ENCODE results near the gene MYL9.
"Not testable (repeated sequence)": the region's sequence is repeated elsewhere in the genome, so short reads cannot be mapped to it uniquely, and the experiment has no call there.

The MYL9 gene

DNA sequence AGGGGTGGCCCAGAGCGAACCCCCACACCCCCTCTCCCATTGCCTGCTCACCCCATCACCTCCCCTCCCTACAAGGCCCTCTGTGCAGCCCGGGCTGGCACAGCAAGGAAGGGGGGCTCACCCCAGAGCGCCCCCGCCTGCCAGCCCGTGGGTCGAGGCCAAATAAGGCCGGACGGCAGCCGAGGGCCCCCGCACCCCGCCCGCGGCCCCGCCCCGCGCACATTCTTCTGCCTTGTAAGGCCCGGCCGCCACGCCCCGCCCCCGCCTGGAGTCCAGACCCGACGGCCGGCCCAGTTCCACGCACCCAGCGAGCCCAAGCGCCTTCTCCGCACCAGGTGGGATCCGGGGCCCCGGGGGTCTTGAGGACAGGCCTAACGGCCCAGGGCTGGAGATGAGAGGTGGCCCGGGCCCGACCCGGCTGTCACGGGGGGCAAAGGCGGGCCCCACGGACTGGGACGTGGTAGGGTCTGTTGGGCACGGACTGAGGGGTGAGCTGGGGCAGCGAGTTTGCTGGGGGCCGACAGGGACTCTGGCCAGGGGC lies at the start of gene MYL9:
Gene MYL9, plus strand, starts transcription at position 293 of the 541 bp plus-strand sequence. CDS start 3,366 bp downstream, outside the sequence.
- DNase-seq (ENCODE audit: low read depth in 3 of 3), result no peak

DNA sequence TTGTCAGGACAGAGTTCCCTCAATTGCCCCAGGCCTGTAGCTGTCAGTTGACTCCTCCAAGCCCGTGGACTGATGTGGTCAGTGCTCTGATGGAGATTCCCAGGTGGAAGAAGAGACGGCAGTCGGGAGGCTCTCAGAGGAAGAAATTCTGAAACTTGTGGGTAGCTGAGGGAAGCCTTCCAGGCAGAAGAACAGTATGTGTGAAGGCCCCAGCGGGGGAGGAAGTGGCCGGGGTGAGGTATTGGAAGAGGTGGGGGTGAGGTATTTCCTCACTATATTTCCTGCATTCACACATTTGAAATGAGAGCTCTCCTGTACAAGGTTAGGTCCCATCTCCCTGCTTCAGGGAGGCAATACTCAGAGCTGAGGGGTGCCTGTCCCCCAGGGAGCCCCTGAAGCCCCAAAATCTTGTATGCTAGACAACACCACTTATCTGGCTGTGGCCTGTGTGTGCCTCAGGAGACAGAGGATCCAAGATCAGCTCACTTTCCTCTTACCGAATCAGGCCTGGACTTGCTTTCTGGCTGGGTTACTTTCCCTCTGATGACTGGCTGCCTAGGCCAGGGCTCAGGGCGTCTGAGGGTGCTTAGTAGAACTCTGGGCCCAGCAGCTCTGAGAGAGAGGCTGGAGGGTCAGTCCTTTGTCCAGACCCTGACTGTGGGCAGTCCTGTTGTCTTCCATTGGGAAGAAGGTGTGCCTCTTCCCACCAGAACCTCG lies 49.3 kb upstream of the MYL9 start:
- peak in 1 of 3 donors; percentile 23 for DNase-seq (ENCODE audit: low read depth in 3 of 3)

- DNase-seq (ENCODE audit: low read depth in 3 of 3), result no peak
These were observed 48.1 kb upstream of the MYL9 start for GRCh38 chr20:36493051-36493800.

DNA sequence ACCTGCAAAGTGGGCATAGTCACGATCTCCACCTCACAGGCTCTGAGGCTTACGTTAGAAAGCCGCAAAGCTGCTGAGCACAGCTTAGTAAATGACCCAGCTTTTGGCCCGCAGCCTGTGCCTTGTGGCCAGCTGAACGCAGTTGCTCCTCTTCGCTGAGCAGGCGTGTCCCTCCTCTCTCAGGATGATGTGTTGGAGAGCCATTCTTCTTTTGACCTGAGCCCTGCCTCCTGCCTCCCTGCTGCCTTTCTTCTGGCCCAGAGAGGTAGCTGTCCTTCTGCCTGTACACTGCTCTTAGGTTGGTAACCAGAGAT lies 47.6 kb upstream of the MYL9 start:
- no peak for DNase-seq (ENCODE audit: low read depth in 3 of 3)

- no peak for DNase-seq (ENCODE audit: low read depth in 3 of 3)
These were observed 44.3 kb upstream of the MYL9 start for GRCh38 chr20:36496707-36497669.

DNA sequence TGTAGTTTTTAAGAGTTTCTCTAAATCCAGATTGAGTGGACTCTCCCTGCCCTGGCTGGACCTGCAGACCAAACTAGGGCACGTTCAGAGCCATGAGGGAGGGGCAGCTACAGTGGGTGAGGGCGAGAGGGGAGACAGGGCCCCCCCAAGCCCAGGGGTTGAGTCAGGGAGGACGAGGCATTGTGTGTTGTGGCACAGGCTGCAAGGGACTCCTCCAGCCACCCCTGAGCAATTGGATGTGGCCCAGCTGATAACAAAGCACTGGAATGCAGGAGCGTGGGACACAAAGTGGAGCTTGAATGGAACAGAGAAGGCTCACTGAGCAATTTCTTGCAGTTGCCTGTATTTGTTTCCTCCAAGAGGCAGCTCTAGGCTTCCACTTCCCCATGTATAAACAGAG lies 43.5 kb upstream of the MYL9 start:
- DNase-seq (ENCODE audit: low read depth in 3 of 3), result no peak

- no peak for DNase-seq (ENCODE audit: low read depth in 3 of 3)
These were observed 42.7 kb upstream of the MYL9 start for GRCh38 chr20:36498386-36499179.

DNA sequence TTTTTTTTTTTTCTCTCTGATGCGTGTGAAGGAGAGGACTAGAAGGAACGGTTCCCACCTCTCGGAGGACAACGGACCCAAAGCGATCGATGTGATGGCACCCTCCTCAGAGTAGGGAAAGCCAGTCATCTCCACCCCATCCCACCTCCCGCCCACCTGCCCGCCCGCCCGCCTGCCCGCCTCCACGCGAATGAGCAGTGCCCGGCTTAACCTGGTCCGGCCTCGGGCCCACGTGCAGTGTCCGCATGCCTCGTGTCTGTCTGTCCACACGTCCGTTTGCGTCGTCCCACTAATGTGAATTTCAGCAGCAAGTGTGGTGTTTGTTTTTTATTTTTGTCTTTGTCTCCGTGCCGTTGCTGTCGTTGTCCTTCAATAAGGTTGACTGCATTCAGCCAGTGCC lies 42.1 kb upstream of the MYL9 start:
- no peak for DNase-seq (ENCODE audit: low read depth in 3 of 3)

DNA sequence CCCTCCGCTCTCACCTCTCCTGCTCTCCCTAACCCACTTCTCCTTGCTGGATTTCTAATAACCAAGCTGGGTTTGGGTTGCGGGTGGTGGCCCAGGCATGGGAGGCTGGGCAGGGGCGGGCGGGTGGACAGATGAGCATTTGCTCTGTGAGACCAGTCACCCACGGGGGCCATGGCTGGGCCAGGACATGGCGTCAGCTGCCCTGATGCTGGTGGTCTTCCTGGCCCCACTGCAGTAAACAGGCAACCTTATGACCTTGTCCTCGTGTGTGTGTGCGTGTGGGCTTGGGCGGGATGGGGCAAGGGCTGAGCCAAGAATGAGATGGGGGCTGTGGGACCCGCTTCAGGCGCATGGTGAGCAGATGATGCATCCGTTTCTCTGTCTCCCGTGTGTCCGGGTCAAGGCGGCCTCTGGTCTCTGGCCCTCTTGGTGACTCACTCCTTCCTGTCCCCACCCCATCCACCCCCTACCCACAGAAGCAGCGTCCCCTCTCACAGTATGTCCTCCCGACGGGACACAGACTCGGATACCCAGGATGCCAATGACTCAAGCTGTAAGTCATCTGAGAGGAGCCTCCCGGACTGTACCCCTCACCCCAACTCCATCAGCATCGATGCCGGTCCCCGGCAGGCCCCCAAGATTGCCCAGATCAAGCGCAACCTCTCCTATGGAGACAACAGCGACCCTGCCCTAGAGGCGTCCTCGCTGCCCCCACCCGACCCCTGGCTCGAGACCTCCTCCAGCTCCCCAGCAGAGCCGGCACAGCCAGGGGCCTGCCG lies 41.4 kb upstream of the MYL9 start:
- DNase-seq (ENCODE audit: low read depth in 3 of 3), result no peak

GRCh38 chr20:36501367-36502006 lies 39.8 kb upstream of the MYL9 start:
- no peak for DNase-seq (ENCODE audit: low read depth in 3 of 3)

DNA sequence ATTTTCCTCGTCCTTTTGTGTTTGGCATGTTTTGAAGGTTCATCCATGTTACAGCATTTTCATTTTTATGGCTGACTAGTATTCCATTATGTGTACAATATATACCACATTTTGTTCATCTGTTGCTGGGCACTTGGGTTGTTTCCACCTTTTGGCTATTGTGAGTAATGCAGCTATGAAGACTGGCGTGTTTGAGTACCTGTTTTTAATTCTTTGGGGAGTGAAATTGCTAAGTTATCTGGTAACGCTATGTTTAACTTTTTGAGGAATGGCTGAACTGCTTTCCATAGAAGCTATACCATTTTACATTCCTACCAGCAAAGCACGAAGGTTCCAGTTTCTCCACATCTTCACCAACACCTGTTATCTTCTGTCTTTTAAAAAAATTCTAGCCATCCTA lies 37.0 kb upstream of the MYL9 start:
- no peak for DNase-seq (ENCODE audit: low read depth in 3 of 3)

DNA sequence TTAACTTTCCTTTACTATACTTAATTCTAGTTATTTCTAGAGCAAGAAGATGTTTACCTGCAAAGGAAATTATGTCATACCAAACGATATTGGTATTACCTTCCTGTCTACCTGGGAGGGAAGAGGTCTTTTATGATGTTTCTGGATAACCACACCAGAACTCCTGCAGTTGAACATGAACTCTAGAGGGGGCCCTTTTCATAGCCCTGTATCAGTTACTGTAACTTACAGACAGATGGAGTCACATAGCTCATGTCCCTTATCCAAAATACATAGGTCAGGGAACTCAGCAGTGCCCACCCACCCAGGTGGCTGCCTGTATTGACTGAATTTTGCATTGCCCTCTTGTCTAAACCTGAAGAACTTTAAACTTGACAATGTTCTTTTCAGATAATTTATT lies 35.1 kb upstream of the MYL9 start:
- no peak for DNase-seq (ENCODE audit: low read depth in 3 of 3)

- DNase-seq (ENCODE audit: low read depth in 3 of 3), result no peak
These were observed 33.6 kb upstream of the MYL9 start for GRCh38 chr20:36507746-36508145.

- DNase-seq (ENCODE audit: low read depth in 3 of 3), result peak in 1 of 3 donors; percentile 14
These were observed 22.2 kb upstream of the MYL9 start for GRCh38 chr20:36519012-36519719.

GRCh38 chr20:36519944-36520343 lies 21.4 kb upstream of the MYL9 start:
- no peak for DNase-seq (ENCODE audit: low read depth in 3 of 3)

- DNase-seq (ENCODE audit: low read depth in 3 of 3), result no peak
These were observed 19.8 kb upstream of the MYL9 start for GRCh38 chr20:36521526-36521925.

DNA sequence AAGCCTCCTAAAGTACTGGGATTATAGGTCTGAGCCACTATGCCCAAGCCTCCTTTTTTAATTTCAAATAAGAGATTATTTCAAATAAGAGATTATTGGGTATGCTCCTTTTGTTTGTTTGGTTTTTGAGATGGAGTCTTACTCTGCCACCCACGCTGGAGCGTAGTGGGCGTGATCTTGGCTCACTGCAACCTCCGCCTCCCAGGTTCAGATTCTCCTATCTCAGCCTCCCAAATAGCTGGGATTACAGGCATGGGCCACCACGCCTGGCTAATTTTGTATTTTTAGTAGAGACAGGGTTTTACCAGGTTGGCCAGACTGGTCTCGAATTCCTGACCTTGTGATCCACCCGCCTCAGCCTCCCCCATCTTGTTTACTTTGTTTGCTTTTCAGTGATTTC lies 18.9 kb upstream of the MYL9 start:
- not testable (repeated sequence) for DNase-seq (ENCODE audit: low read depth in 3 of 3)

GRCh38 chr20:36523341-36523740 lies 18.0 kb upstream of the MYL9 start:
- no peak for DNase-seq (ENCODE audit: low read depth in 3 of 3)

DNA sequence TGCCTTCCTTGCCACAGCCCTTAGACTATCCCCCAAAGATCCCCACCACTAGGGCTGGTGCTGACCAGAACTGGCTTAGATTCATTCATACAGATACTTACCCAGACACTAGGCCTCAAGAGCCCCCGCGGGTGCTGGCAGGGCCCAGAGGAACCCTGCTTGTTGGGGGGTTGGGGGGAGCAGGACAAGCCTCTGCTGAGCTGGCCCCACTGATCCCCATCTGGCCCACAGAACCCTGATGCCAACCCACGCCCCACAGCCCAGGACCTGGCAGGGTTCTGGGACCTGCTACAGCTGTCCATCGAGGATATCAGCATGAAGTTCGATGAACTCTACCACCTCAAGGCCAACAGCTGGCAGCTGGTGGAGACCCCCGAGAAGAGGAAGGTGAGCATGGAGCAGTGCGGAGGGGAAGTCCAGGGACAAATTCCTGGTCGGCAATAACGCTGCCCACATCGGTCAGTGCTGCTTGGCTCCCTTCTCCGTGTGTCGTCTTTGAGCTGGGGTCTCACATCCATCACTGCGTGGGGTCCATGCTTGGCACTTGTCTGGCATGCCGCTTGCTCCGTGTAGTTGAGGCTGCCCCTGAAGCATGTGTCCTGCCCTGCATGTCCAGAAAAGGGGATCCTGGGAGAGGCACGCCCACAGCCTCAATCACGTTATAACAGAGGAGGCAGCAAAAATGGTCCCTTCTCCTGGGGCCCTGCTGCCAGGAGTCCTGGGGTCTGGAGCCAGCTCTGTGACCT lies 15.5 kb upstream of the MYL9 start:
- no peak for DNase-seq (ENCODE audit: low read depth in 3 of 3)
